OCI-LY1 (cell line): ENCODE results near the gene NADK2.

Experiments used
- CTCF ChIP-seq: fragments of 200-600 bp; sonication (generic), shearing (Covaris generic); IDR thresholded peaks from 2 replicates; pipeline ENCODE4 v1.5.1; 2017; ENCODE audit warnings: mild to moderate bottlenecking, antibody characterized with exemption, low read length, moderate library complexity, mixed read lengths
- EZH2 ChIP-seq: fragments of 200-600 bp; sonication (generic), shearing (Covaris generic); IDR thresholded peaks from 2 replicates; pipeline ENCODE4 v1.8.0; 2017; ENCODE audit warnings: borderline replicate concordance, mixed run types, mild to moderate bottlenecking, antibody characterized with exemption, low read length, moderate library complexity, mixed read lengths

- no peak for TF ChIP-seq CTCF
- no peak for TF ChIP-seq EZH2
Measured at GRCh38 chr5:36269478-36269877, 27.8 kb upstream of the NADK2 start.
